Osteoblast (primary cell): ENCODE results near the gene FAM3B. TPM values are rescaled to one million over a fixed set of nuclear protein-coding genes. Genes with fewer than 3 reads are reported as not detected.

Experiments
- DNase-seq: peaks from one replicate; pipeline ENCODE4 v3.0.0; 2011; ENCODE audit warnings: low spot score, mixed read lengths; ENCODE audit not compliant: insufficient read length; ENCODE audit errors: missing footprints
- H2AFZ ChIP-seq: 2 replicates; pipeline ENCODE4 v1.6.0; 2011; ENCODE audit warnings: mild to moderate bottlenecking, low read length
- H3K27ac ChIP-seq: 2 replicates; pipeline ENCODE4 v1.5.1; 2011; ENCODE audit warnings: mild to moderate bottlenecking, low read depth, low read length, moderate library complexity
- H3K27me3 ChIP-seq: 2 replicates; pipeline ENCODE4 v1.6.0; 2012; ENCODE audit warnings: mild to moderate bottlenecking, control low read depth, inconsistent platforms, low read length, moderate library complexity; ENCODE audit not compliant: insufficient read depth
- H3K36me3 ChIP-seq: 2 replicates; pipeline ENCODE4 v1.5.1; 2011; ENCODE audit warnings: mild to moderate bottlenecking, low read length, control low read depth, moderate library complexity; ENCODE audit not compliant: insufficient read depth
- H3K4me1 ChIP-seq: 2 replicates; pipeline ENCODE4 v1.5.1; 2011; ENCODE audit warnings: mild to moderate bottlenecking, low read length, control low read depth, moderate library complexity; ENCODE audit not compliant: insufficient read depth
- H3K4me2 ChIP-seq: 2 replicates; pipeline ENCODE4 v1.6.0; 2011; ENCODE audit warnings: mild to moderate bottlenecking, low read length; ENCODE audit not compliant: insufficient read depth
- H3K4me3 ChIP-seq: fragments of 200-600 bp; sonication (generic); 3 replicates; pipeline ENCODE4 v1.5.1; 2012; ENCODE audit warnings: mild to moderate bottlenecking, low read length, inconsistent platforms; ENCODE audit not compliant: insufficient read depth
- H3K79me2 ChIP-seq: 2 replicates; pipeline ENCODE4 v1.6.0; 2012; ENCODE audit warnings: mild to moderate bottlenecking, low read length, control low read depth, inconsistent platforms; ENCODE audit not compliant: insufficient read depth
- H3K9me3 ChIP-seq: 2 replicates; pipeline ENCODE4 v1.5.1; 2011; ENCODE audit warnings: low read depth, low read length, control low read depth
- H4K20me1 ChIP-seq: 2 replicates; pipeline ENCODE4 v1.6.0; 2012; ENCODE audit warnings: mild to moderate bottlenecking, low read length, control low read depth; ENCODE audit not compliant: insufficient read depth
- total RNA-seq: library from RNA; depleted of rRNA; stranded (reverse); fragments of >200 nt; gene quantifications from 2 replicates; pipeline ENCODE4 v1.2.3, GENCODE V29; 2012
- TF ChIP-seq, protein P1 (sequence below): IDR thresholded peaks from 2 replicates; pipeline ENCODE4 v1.5.1; 2011; ENCODE audit warnings: mild to moderate bottlenecking, low read depth, low read length, moderate library complexity; ENCODE audit errors: extremely low read depth

The FAM3B gene
- total RNA-seq, 1 donor: not detected

DNA sequence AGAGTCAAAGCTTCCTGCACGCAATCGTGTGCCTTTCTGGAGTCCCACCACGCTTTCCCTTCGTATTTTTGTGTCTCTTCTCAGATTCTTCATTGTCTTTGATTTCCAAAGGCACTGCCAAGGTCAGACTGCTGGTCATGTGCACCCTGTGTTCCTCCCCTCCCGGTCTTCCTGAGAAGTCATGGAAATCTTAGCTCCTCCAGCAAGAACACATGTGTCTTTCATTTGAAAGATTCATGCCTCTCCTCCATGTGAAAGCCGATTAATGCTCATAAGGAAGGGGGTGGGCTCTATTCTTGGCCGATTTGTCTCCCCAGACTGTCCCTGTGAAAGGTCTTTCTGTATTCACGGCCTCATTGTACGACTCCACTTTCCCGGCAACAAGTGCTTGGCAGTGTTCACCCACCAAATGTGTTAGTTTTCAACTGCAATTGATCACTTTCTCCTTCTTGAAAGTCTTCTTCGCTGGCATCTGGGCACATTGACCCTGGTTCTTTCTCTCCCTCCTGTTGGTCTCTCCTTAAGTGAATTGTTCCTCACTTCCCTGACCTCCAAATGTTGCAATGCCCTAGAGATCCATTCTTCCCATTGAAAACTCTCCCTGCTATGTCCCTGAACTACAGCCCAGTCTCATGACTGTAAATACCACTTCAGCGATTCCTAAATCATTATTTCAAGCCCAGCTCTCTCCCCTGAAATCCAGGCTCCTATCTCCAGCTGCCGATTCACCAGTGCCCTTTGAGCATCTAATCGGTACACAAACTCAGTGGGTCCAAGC, 70.6 kb downstream of the FAM3B start:
- Histone ChIP-seq H3K4me2 (no peak overlapping the region), H3K27me3 (no peaks in the 10 kb centered on the region), H3K4me3 (no peak overlapping the region), H3K36me3 (no peaks in the 10 kb centered on the region), H3K79me2 (no peaks in the 10 kb centered on the region), H3K9me3 (no peaks in the 10 kb centered on the region), H4K20me1 (no peaks in the 10 kb centered on the region), H3K27ac (no peak overlapping the region), H3K4me1 (no peaks in the 10 kb centered on the region), H2AFZ (no peak overlapping the region)
- TF ChIP-seq, protein P1, sequence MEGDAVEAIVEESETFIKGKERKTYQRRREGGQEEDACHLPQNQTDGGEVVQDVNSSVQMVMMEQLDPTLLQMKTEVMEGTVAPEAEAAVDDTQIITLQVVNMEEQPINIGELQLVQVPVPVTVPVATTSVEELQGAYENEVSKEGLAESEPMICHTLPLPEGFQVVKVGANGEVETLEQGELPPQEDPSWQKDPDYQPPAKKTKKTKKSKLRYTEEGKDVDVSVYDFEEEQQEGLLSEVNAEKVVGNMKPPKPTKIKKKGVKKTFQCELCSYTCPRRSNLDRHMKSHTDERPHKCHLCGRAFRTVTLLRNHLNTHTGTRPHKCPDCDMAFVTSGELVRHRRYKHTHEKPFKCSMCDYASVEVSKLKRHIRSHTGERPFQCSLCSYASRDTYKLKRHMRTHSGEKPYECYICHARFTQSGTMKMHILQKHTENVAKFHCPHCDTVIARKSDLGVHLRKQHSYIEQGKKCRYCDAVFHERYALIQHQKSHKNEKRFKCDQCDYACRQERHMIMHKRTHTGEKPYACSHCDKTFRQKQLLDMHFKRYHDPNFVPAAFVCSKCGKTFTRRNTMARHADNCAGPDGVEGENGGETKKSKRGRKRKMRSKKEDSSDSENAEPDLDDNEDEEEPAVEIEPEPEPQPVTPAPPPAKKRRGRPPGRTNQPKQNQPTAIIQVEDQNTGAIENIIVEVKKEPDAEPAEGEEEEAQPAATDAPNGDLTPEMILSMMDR: no peak
- no peak for DNase-seq

DNA sequence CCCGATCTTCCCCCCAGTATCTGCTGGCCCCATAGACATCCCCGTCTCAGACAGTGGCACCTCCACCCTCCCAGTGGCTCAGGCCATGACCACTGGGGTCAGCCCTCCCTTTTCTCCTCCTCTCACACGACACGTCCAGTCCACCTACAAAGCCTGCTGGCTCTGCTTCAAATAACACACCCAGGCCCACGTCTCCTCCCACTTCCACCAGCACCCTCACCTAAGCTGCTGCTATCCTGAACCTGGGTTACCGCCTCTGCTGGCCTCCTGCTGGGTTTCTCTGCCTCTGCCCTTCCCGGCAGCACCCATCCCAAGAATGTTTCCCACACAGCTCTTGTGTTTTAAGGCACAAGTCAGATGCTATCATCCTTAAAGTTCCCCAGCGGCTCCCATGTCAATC, 71.2 kb downstream of the FAM3B start:
- Histone ChIP-seq H3K27ac (no peak overlapping the region), H3K79me2 (no peaks in the 10 kb centered on the region), H2AFZ (no peak overlapping the region), H3K4me1 (no peaks in the 10 kb centered on the region), H3K36me3 (no peaks in the 10 kb centered on the region), H4K20me1 (no peaks in the 10 kb centered on the region), H3K4me3 (no peak overlapping the region), H3K9me3 (no peaks in the 10 kb centered on the region), H3K4me2 (no peak overlapping the region), H3K27me3 (no peaks in the 10 kb centered on the region)
- TF ChIP-seq, protein P1: no peak
- DNase-seq: no peak

DNA sequence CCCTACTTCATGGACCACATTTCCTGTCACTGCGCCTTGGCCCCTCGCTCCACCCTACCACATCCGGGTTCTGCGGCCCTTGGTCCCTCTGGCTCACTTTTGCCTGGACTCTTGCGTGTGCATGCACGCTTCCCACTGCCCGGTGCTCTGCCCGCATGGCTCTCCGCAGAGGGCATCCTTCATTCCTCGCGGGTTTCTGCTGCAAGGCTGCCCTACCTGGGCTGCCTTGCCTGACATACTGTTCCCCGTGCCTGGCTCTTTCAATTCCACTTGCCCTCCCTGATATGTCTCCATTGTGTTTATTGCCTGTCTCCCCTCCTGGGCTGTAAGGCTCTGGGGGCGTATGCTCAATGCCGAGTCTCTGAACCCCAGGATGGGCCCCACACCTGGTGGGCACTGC, 71.7 kb downstream of the FAM3B start:
- H3K27me3 ChIP-seq: no peaks in the 10 kb centered on the region
- H3K27ac ChIP-seq: no peak overlapping the region
- H4K20me1 ChIP-seq: no peaks in the 10 kb centered on the region
- no peaks in the 10 kb centered on the region for H3K9me3 ChIP-seq
- H3K4me3 ChIP-seq: no peak overlapping the region
- H2AFZ ChIP-seq: no peak overlapping the region
- H3K4me2 ChIP-seq: no peak overlapping the region
- no peaks in the 10 kb centered on the region for H3K36me3 ChIP-seq
- TF ChIP-seq, protein P1: no peak
- no peak for DNase-seq
- H3K79me2 ChIP-seq: no peaks in the 10 kb centered on the region
- no peaks in the 10 kb centered on the region for H3K4me1 ChIP-seq

DNA sequence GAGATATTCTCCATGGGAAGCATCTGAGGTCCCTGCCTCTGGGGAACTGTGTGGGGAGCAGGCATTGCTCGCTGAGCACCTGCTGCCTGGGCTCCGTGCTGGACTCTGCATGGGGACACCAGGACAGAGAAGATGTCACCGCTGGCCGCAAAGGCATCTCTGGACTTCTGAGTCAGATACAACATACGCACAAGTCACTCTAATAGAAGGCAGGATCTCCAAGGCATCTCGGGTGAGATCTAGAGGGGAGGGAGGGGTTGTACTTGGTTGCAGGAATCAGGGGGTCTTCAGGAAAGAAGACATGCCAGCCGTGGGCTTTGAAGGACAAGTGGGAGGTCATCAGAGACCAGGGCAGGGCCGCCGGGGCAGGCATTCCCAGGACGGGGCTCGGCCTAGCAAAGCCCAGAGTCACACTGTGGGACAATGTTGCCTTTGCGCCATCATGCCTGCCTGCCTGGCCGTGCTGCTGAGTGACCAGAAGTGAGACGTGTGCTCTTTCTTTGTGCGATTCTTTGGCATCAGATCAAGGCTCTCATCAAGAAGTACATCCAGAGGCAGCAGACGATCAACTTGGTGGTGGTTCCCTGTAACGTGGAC, 73.5 kb downstream of the FAM3B start:
- H3K79me2 ChIP-seq: no peaks in the 10 kb centered on the region
- no peaks in the 10 kb centered on the region for H4K20me1 ChIP-seq
- H3K4me2 ChIP-seq: no peak overlapping the region
- no peak overlapping the region for H3K4me3 ChIP-seq
- H3K9me3 ChIP-seq: no peaks in the 10 kb centered on the region
- DNase-seq: no peak
- no peaks in the 10 kb centered on the region for H3K4me1 ChIP-seq
- no peak overlapping the region for H2AFZ ChIP-seq
- TF ChIP-seq, protein P1: no peak
- no peaks in the 10 kb centered on the region for H3K27me3 ChIP-seq
- H3K27ac ChIP-seq: no peak overlapping the region
- H3K36me3 ChIP-seq: no peaks in the 10 kb centered on the region
